Endodermal cell (in vitro differentiated cells): ENCODE measurements around the gene RUNX2. TPM values are rescaled to one million over a fixed set of nuclear protein-coding genes. Genes with fewer than 3 reads are reported as not detected.

Experiments used
- DNase-seq: peaks from one replicate; pipeline ENCODE4 v3.0.0-alpha.2; 2017
- H3K27ac ChIP-seq: 2 replicates; pipeline ENCODE4 v1.5.1; 2013; ENCODE audit warnings: mild to moderate bottlenecking, low read depth, low read length, moderate library complexity
- H3K27me3 ChIP-seq: 2 replicates; pipeline ENCODE4 v1.6.1; 2013; ENCODE audit warnings: mild to moderate bottlenecking, low read length, moderate library complexity; ENCODE audit not compliant: insufficient read depth, control insufficient read depth, poor library complexity, severe bottlenecking
- H3K36me3 ChIP-seq: 2 replicates; pipeline ENCODE4 v1.7.0; 2013; ENCODE audit warnings: mild to moderate bottlenecking, low read length, moderate library complexity; ENCODE audit not compliant: control insufficient read depth, insufficient read depth
- H3K4me1 ChIP-seq: one replicate; pipeline ENCODE4 v1.7.0; 2013; ENCODE audit warnings: low read length; ENCODE audit not compliant: control insufficient read depth, insufficient read depth
- H3K4me3 ChIP-seq: 2 replicates; pipeline ENCODE4 v1.5.1; 2013; ENCODE audit warnings: mild to moderate bottlenecking, low read length, moderate library complexity
- H3K9ac ChIP-seq: 2 replicates; pipeline ENCODE4 v1.6.1; 2013; ENCODE audit warnings: mild to moderate bottlenecking, low read length, moderate library complexity; ENCODE audit not compliant: poor library complexity, severe bottlenecking; ENCODE audit errors: extremely low read depth
- H3K9me3 ChIP-seq: 2 replicates; pipeline ENCODE4 v1.6.1; 2013; ENCODE audit warnings: mild to moderate bottlenecking, low read length, moderate library complexity; ENCODE audit not compliant: control insufficient read depth
- H3K27ac Mint-ChIP-seq: 2 replicates; pipeline ENCODE4 v1.8.0; 2020; ENCODE audit warnings: mixed read lengths
- H3K27me3 Mint-ChIP-seq: 2 replicates; pipeline ENCODE4 v1.8.0; 2021; ENCODE audit warnings: mild to moderate bottlenecking, mixed read lengths; ENCODE audit not compliant: insufficient read depth
- H3K36me3 Mint-ChIP-seq: 2 replicates; pipeline ENCODE4 v1.8.0; 2020; ENCODE audit warnings: low read depth, mixed read lengths
- H3K4me1 Mint-ChIP-seq: 2 replicates; pipeline ENCODE4 v1.8.0; 2020; ENCODE audit warnings: mixed read lengths
- H3K4me3 Mint-ChIP-seq: 2 replicates; pipeline ENCODE4 v1.8.0; 2020; ENCODE audit warnings: mild to moderate bottlenecking, moderate library complexity, mixed read lengths
- H3K9me3 Mint-ChIP-seq: 2 replicates; pipeline ENCODE4 v1.8.0; 2020; ENCODE audit warnings: mild to moderate bottlenecking, mixed read lengths
- WGBS, 2 experiments: methylation state at CpG; one replicate each; pipeline versions ENCODE4 v1.1.5 to v1.1.7; 2013; ENCODE audit warnings: missing lambda C conversion rate in 2 of 2, mixed read lengths in 1 of 2; ENCODE audit not compliant: insufficient coverage in 1 of 2, insufficient read length in 1 of 2; 5-methylcytosine and 5-hydroxymethylcytosine counted together
- total RNA-seq, 2 donors: library from RNA; stranded (reverse); fragmentation: NEBNext Ultra II Directional in 1 of 2; extraction: Animal tissue kit (Norgen Biotek cat#: 25700) in 1 of 2; gene quantifications; 2 replicates in 1 of 2; 3 replicates in 1 of 2; pipeline ENCODE4 v1.2.1, GENCODE V29; 2021
- TF ChIP-seq, protein P1 (sequence below): fragments of 200-600 bp; sonication (generic); conservative IDR thresholded peaks from 2 replicates; pipeline ENCODE4 v1.5.0; 2021; ENCODE audit warnings: antibody characterized with exemption, mild to moderate bottlenecking

The RUNX2 gene
- total RNA-seq, 2 donors from 2014 or later = 0.18 to 0.26 TPM

GRCh38 chr6:45541934-45542333 is 213.8 kb downstream of the RUNX2 start:
- no peak overlapping the region for H3K27ac Mint-ChIP-seq
- H3K4me3 ChIP-seq = no peak overlapping the region

DNA sequence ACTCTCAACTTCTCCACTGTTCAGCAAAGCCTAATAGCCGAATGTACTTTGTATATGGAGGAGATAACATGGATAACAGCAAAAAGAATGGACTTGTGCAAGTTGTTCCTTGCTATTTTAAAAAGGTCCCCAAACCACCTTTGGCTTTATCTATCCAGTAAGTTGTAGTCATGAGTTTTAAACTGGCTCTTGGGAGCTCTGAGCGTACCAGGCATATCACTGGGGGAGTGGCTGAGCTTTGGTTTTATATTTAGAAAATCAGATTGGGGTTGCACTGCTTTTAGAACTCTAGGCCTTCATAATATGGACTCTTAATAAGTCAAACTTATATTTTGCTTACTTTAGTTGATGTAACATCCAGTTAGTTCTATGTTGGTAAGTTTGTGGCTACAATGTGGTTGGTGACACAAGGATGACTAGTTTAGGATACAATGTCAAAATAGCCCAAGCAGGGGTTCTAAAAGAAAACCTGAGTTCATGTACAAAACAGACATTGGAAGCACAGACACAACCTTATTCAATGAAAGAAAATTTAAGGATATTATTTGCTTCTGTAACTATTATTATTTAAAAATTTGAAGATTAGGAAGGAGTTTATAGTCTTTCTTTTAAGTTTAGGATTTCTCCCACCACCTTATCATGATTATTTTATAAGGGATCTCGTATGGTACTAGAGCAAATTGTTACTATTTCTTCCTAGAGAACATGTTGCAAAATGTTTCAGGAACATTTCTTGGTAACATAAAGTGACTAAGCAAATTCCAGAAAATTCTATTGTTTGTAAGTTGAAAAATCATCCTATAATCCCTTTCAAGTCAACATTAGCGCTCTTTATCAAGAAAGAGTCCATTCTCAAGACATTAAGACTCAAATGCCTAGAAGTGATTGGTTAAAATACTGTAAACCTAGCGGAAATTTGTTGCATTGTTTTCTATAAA is 215.4 kb downstream of the RUNX2 start:
- Histone ChIP-seq H3K27ac (no peak overlapping the region), H3K36me3 (no peaks in the 10 kb centered on the region), H3K9ac (no peak overlapping the region), H3K9me3 (no peaks in the 10 kb centered on the region), H3K4me3 (no peak overlapping the region), H3K4me1 (peaks cover 2% of the 10 kb centered on the region), H3K27me3 (no peaks in the 10 kb centered on the region)
- Mint-ChIP-seq H3K9me3 (no peaks in the 10 kb centered on the region), H3K27me3 (no peaks in the 10 kb centered on the region), H3K4me1 (peaks cover 1% of the 10 kb centered on the region), H3K36me3 (no peaks in the 10 kb centered on the region), H3K4me3 (no peak overlapping the region), H3K27ac (no peak overlapping the region)
- DNase-seq = no peak
- TF ChIP-seq, protein P1, sequence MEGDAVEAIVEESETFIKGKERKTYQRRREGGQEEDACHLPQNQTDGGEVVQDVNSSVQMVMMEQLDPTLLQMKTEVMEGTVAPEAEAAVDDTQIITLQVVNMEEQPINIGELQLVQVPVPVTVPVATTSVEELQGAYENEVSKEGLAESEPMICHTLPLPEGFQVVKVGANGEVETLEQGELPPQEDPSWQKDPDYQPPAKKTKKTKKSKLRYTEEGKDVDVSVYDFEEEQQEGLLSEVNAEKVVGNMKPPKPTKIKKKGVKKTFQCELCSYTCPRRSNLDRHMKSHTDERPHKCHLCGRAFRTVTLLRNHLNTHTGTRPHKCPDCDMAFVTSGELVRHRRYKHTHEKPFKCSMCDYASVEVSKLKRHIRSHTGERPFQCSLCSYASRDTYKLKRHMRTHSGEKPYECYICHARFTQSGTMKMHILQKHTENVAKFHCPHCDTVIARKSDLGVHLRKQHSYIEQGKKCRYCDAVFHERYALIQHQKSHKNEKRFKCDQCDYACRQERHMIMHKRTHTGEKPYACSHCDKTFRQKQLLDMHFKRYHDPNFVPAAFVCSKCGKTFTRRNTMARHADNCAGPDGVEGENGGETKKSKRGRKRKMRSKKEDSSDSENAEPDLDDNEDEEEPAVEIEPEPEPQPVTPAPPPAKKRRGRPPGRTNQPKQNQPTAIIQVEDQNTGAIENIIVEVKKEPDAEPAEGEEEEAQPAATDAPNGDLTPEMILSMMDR = no peak
- 95 to 100% methylated on average over 2 to 4 of the region's 5 CpGs for WGBS, 2 experiments

More at GRCh38 chr6:45541934-45542333, 213.8 kb downstream of the RUNX2 start:
- Histone ChIP-seq H3K4me1 (peaks cover 2% of the 10 kb centered on the region), H3K36me3 (no peaks in the 10 kb centered on the region), H3K27me3 (no peaks in the 10 kb centered on the region), H3K9me3 (no peaks in the 10 kb centered on the region), H3K27ac (no peak overlapping the region), H3K9ac (no peak overlapping the region)
- Mint-ChIP-seq H3K27me3 (no peaks in the 10 kb centered on the region), H3K4me3 (no peak overlapping the region), H3K4me1 (peaks cover 3% of the 10 kb centered on the region), H3K36me3 (no peaks in the 10 kb centered on the region), H3K9me3 (no peaks in the 10 kb centered on the region)
- DNase-seq = no peak
- TF ChIP-seq, protein P1 = no peak
- WGBS, 2 experiments = 83 to 89% methylated on average over 3 of the region's 3 CpGs

- Histone ChIP-seq H3K4me3 (no peak overlapping the region), H3K9me3 (no peaks in the 10 kb centered on the region), H3K27ac (no peak overlapping the region), H3K9ac (no peak overlapping the region), H3K27me3 (no peaks in the 10 kb centered on the region), H3K4me1 (peaks cover 2% of the 10 kb centered on the region), H3K36me3 (no peaks in the 10 kb centered on the region)
- Mint-ChIP-seq H3K27ac (no peak overlapping the region), H3K4me1 (peaks cover 7% of the 10 kb centered on the region), H3K27me3 (no peaks in the 10 kb centered on the region), H3K9me3 (no peaks in the 10 kb centered on the region), H3K4me3 (no peak overlapping the region), H3K36me3 (no peaks in the 10 kb centered on the region)
- WGBS, 2 experiments = 100% methylated on average over 2 of the region's 2 CpGs; no CpG with 5 or more reads in 1 of the 2 experiments
- TF ChIP-seq, protein P1 = no peak
- no peak for DNase-seq
These were observed 217.3 kb downstream of the RUNX2 start for GRCh38 chr6:45545416-45545815.
